ENCODE data around the gene ACAP3.

ACAP3 gene

DNA sequence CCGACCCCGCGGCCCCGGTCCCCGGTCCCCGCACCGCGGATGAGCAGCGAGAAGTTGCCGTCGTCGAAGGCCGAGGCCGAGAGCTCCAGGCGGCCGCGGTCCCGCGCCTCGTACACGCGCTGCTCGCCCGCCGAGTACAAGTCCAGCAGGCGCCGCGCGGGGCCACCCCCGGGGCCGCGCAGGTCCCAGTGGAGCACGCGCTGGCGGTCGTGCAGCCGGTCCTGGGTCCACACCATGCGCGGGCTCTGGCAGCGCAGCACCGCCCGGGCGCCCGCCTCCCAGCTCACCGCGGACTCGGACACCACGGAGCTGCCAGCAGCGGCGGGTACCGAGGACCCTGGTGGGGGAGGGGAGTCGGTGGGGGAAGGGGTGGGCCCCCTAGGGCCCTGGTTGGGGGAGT lies 47.7 kb upstream of the ACAP3 start:
- no peaks in the 10 kb centered on the region for H3K36me3 ChIP-seq (replicated peaks; ENCODE audit: insufficient read depth, low read length)
- H3K9me3 ChIP-seq (replicated peaks; ENCODE audit: insufficient read depth, low read length): no peaks in the 10 kb centered on the region
- DNase-seq: no peak
- peaks cover 55% of the 10 kb centered on the region for H3K27me3 ChIP-seq (replicated peaks; ENCODE audit: insufficient read depth, low read length)
- H3K4me2 ChIP-seq (ENCODE audit: low read depth, low read length): no peak overlapping the region
- no peaks in the 10 kb centered on the region for H3K4me1 ChIP-seq (ENCODE audit: low read length)
- TF ChIP-seq EZH2phosphoT487 (IDR thresholded peaks at IDR 0.05; ENCODE audit: low read length): no peak
- TF ChIP-seq, protein P1, sequence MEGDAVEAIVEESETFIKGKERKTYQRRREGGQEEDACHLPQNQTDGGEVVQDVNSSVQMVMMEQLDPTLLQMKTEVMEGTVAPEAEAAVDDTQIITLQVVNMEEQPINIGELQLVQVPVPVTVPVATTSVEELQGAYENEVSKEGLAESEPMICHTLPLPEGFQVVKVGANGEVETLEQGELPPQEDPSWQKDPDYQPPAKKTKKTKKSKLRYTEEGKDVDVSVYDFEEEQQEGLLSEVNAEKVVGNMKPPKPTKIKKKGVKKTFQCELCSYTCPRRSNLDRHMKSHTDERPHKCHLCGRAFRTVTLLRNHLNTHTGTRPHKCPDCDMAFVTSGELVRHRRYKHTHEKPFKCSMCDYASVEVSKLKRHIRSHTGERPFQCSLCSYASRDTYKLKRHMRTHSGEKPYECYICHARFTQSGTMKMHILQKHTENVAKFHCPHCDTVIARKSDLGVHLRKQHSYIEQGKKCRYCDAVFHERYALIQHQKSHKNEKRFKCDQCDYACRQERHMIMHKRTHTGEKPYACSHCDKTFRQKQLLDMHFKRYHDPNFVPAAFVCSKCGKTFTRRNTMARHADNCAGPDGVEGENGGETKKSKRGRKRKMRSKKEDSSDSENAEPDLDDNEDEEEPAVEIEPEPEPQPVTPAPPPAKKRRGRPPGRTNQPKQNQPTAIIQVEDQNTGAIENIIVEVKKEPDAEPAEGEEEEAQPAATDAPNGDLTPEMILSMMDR (IDR thresholded peaks at IDR 0.05; ENCODE audit: low read length): no peak
- no peak for TF ChIP-seq EZH2 (optimal IDR thresholded peaks at IDR 0.05; ENCODE audit: low read depth, low read length)
- no peak overlapping the region for H3K4me3 ChIP-seq (ENCODE audit: low read length)
- H3K79me2 ChIP-seq (ENCODE audit: low read length): no peaks in the 10 kb centered on the region
- H3K27ac ChIP-seq (ENCODE audit: low read length): no peak overlapping the region
- H2AFZ ChIP-seq (ENCODE audit: low read length): no peak overlapping the region
- no peaks in the 10 kb centered on the region for H3K9me2 ChIP-seq (replicated peaks; ENCODE audit: insufficient read depth, low read length)
- no peaks in the 10 kb centered on the region for H3F3A ChIP-seq (ENCODE audit: insufficient read depth, low read length)
- no peaks in the 10 kb centered on the region for H4K20me1 ChIP-seq (ENCODE audit: insufficient read depth, low read length)
- no peak overlapping the region for H3K9ac ChIP-seq (ENCODE audit: low read length)

DNA sequence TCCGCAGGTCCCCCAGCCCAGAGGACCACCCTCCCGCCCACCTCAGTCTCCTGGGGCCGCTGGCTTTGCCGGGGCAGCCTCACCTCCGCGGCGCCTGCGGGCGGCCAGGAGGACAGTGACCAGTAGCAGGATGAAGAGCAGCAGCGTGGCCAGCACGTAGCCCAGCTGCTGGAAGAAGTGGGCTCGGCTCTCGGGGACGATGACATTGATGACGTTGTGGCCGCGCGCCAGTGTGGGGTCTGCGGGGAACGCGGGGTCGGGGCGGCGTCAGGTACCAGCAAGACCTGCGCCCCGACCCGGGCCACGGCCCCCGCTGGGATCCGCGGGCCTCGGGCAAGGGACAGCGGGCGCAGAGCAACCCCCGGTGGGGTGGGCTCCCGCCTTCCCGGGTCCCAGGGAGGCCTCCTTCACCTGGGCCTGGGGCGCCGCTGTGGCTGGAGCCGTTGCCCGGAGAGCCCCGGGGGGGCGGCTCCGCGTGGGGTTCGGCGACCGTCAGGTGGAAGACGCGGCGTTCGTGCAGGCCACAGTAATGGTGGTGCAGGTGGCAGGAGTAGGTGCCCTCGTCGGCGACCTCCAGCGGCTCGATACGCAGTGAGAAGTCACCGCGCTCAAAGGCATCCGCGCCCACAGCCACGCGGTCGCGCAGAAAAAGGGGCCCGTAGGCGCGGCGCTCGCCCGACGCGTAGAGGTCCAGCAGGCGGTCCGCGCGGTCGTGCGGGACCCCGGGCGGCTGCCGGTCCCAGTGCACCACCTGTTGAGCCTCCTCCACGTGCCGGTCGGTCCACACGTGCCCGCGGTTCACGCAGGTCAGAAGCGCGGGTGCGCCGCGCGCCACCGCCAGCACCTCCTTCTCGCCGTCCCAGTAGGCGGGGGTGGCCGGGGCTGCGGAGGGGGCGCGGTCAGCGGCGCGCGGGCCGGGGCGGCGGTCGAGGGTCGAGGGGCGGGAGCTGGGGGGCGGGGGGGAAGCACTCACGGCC lies 46.8 kb upstream of the ACAP3 start:
- Histone ChIP-seq H3K4me2 (ENCODE audit: low read depth, low read length) (no peak overlapping the region), H3K36me3 (replicated peaks; ENCODE audit: insufficient read depth, low read length) (no peaks in the 10 kb centered on the region), H3K9ac (ENCODE audit: low read length) (no peak overlapping the region), H3K27ac (ENCODE audit: low read length) (no peak overlapping the region), H3K27me3 (replicated peaks; ENCODE audit: insufficient read depth, low read length) (peaks cover 49% of the 10 kb centered on the region), H3K9me3 (replicated peaks; ENCODE audit: insufficient read depth, low read length) (no peaks in the 10 kb centered on the region), H3K9me2 (replicated peaks; ENCODE audit: insufficient read depth, low read length) (no peaks in the 10 kb centered on the region), H3F3A (ENCODE audit: insufficient read depth, low read length) (no peaks in the 10 kb centered on the region), H3K4me1 (ENCODE audit: low read length) (no peaks in the 10 kb centered on the region), H3K79me2 (ENCODE audit: low read length) (no peaks in the 10 kb centered on the region), H3K4me3 (ENCODE audit: low read length) (no peak overlapping the region), H4K20me1 (ENCODE audit: insufficient read depth, low read length) (no peaks in the 10 kb centered on the region), H2AFZ (ENCODE audit: low read length) (no peak overlapping the region)
- TF ChIP-seq, protein P1 (IDR thresholded peaks at IDR 0.05; ENCODE audit: low read length): no peak
- TF ChIP-seq EZH2 (optimal IDR thresholded peaks at IDR 0.05; ENCODE audit: low read depth, low read length) (no peak), EZH2phosphoT487 (IDR thresholded peaks at IDR 0.05; ENCODE audit: low read length) (no peak)
- DNase-seq: no peak

DNA sequence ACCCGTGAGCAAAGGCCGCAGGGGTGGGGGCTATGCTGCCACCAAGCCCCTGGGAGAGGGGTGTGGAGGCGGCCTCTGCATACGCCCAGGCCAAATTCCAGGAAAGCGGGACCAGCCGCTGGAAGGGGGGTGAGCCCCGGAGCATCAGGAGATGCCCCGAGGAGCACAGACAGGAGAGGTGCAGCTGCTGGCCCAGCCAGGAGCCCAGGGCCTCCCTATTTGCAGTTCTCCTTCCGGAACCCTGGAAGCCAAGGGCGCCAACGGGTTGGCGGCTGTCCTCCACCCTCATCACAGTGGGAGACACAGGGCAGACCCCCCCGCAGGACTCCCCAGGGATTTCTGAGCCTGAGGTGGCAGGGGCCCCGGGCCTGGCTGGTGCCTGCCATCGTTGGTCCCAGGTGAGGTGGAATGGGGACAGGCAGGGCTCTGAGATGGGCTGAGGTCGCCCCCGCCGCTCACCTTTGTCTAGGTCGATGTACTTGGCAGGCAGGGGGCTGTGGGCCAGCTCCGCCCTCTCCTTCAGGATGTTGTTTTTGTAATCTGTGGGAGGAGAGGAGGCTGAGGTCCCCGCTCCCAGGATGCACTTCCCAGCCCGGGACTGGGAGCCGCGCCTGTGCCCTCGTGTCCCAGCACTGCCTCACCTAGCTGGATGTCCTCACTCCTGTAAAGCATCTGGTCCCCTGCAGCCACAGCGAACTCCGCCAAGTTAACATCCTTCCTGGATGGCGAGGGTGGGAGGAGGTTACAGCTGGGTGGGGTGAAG lies 45.8 kb upstream of the ACAP3 start:
- TF ChIP-seq, protein P1 (IDR thresholded peaks at IDR 0.05; ENCODE audit: low read length): no peak
- no peak for TF ChIP-seq EZH2phosphoT487 (IDR thresholded peaks at IDR 0.05; ENCODE audit: low read length)
- no peak overlapping the region for H3K4me3 ChIP-seq (ENCODE audit: low read length)
- H2AFZ ChIP-seq (ENCODE audit: low read length): no peak overlapping the region
- no peak overlapping the region for H3K27ac ChIP-seq (ENCODE audit: low read length)
- no peak overlapping the region for H3K9ac ChIP-seq (ENCODE audit: low read length)
- H3K9me2 ChIP-seq (replicated peaks; ENCODE audit: insufficient read depth, low read length): no peaks in the 10 kb centered on the region
- no peaks in the 10 kb centered on the region for H3F3A ChIP-seq (ENCODE audit: insufficient read depth, low read length)
- H3K4me1 ChIP-seq (ENCODE audit: low read length): no peaks in the 10 kb centered on the region
- H3K79me2 ChIP-seq (ENCODE audit: low read length): no peaks in the 10 kb centered on the region; the same call in 1 of the 2 replicates
- no peaks in the 10 kb centered on the region for H3K36me3 ChIP-seq (replicated peaks; ENCODE audit: insufficient read depth, low read length)
- no peaks in the 10 kb centered on the region for H4K20me1 ChIP-seq (ENCODE audit: insufficient read depth, low read length)
- H3K27me3 ChIP-seq (replicated peaks; ENCODE audit: insufficient read depth, low read length): peaks cover 39% of the 10 kb centered on the region
- H3K4me2 ChIP-seq (ENCODE audit: low read depth, low read length): no peak overlapping the region
- DNase-seq: no peak
- no peaks in the 10 kb centered on the region for H3K9me3 ChIP-seq (replicated peaks; ENCODE audit: insufficient read depth, low read length)

Measured in MM.1S (cell line).